NCI-H2081 treated with DMSO at 0.1 percent for 48 hours (cell line): ENCODE measurements around the gene SLC17A9.
"Not testable (repeated sequence)": the region's sequence is repeated elsewhere in the genome, so short reads cannot be mapped to it uniquely, and the experiment has no call there.

ENCODE experiments used
- DNase-seq: peaks from one replicate; lab custom pipeline; 2025; lab: John Stamatoyannopoulos, UW

SLC17A9 gene

DNA sequence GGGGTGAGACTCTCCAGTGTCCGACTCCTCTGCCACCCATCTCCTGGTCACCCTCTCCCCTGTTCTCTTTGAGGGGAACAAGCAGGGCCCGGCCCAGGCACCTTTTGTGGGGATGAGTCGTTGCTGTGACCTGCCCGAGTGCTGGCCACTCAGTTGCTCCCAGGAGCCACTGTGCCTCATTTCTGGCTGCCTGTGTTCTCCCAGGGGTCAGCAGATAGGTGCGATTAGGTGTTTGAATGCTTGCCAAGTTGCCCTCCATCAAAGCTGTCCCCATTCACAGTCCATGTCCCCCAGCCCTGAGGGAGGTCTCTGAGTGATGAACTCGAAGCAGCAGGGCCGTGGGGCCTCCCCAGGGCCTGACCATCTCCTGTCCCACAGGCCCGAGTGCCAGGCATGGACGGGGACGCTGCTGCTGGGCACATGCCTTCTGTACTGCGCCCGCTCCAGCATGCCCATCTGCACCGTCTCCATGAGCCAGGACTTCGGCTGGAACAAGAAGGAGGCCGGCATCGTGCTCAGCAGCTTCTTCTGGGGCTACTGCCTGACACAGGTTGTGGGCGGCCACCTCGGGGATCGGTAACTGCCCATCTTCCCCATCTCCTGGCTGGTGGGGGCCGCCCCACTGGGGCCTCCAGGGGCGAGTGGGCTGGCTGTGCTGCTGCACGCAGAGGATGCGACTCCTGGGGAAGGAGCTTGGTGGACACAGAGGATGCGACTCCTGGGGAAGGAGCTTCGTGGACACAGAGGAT lies 4.1 kb downstream of the SLC17A9 start:
- no peak for DNase-seq

DNA sequence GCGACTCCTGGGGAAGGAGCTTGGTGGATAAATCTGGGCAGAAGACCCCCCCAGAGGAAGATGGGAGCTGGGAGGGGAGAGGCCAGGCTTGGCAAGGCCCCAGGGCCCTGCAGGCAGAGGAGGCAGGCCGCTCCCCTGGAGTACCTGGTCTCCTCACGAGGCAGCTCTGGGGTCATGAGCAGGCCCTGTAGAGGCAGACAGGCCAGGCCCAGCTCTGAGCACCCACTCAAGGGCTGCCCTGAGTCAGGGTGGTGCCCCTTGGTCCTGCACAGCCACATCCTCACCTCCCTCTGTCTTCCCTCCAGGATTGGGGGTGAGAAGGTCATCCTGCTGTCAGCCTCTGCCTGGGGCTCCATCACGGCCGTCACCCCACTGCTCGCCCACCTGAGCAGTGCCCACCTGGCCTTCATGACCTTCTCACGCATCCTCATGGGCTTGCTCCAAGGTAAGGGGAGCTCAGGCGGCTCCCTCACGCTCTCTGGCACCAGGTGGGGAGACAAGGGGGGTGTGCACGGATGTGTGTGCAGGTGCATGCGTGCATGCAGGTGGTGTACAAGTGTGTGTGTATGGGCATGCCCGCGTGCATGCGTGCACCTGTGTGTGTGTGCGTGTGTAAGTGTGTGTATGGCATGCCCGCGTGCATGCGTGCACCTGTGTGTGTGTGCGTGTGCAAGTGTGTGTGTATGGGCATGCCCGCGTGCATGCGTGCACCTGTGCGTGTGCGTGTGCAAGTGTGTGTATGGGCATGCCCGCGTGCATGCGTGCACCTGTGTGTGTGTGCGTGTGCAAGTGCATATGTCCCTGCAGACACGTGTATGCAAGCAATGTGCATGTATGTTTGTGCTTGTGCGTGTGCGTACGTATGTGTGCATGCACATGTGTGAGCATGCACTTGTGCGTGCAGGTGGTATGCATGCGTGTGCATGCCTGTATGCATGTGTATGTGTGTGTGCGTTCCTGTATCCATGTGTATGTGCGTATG lies 4.9 kb downstream of the SLC17A9 start:
- DNase-seq, result no peak

DNA sequence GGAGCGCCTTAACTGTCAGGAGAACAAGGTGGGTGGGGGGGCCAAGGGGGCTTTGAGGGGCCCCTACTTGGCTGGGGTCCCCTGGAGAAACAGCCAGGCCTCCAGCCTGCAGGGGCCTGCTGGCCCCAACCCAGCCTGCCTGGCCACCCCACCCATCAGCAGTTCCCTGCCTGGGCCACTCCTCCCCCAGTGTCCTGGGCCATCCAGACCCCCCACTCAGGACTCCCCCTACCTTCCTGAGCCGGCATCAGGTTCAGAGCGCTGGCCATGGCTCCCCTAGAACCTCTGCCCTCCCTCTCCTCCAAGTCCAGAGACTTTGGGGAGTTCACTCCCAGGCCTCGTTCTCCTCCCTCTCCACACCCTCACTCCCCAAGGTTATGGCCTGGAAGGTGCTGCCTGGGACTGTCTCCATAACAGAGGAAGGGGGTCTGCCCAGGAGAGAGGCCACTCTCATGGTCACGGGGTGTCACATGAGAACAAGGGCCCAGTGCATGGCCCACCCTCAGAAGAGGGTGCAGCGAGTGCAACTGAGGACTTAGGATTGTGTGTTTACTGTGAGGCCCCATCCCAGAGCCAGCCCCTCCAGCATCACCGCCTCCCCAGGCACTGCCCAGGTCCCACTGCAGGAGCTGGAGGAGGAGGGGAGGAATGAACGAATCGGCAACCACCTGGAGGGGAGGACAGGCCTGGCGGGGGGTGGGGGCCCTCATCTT lies 6.0 kb downstream of the SLC17A9 start:
- no peak for DNase-seq

- DNase-seq, result no peak
Measured at GRCh38 chr20:62959101-62959971, 6.8 kb downstream of the SLC17A9 start.

DNA sequence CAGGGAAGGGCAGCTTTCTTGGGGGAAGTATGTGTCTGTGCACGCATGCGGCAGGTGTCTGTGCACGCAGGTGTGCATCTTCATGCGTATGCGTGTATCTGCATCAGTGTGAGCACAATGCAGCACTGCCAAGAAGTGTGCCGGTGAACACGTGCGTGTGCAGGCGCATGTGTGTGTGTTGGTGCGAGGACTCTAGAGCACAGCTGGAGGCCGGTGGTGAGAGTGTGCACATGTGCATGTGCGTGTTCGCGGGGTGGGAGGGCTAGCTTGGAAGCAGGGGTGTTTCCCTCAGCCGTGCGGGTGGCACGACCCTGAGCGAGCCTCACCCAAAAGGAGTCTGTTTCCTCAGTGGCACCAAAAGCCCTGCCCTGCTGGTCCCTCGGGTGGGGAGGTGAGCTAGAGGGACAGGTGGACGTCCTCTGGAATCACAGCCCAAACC lies 7.5 kb downstream of the SLC17A9 start:
- no peak for DNase-seq

DNA sequence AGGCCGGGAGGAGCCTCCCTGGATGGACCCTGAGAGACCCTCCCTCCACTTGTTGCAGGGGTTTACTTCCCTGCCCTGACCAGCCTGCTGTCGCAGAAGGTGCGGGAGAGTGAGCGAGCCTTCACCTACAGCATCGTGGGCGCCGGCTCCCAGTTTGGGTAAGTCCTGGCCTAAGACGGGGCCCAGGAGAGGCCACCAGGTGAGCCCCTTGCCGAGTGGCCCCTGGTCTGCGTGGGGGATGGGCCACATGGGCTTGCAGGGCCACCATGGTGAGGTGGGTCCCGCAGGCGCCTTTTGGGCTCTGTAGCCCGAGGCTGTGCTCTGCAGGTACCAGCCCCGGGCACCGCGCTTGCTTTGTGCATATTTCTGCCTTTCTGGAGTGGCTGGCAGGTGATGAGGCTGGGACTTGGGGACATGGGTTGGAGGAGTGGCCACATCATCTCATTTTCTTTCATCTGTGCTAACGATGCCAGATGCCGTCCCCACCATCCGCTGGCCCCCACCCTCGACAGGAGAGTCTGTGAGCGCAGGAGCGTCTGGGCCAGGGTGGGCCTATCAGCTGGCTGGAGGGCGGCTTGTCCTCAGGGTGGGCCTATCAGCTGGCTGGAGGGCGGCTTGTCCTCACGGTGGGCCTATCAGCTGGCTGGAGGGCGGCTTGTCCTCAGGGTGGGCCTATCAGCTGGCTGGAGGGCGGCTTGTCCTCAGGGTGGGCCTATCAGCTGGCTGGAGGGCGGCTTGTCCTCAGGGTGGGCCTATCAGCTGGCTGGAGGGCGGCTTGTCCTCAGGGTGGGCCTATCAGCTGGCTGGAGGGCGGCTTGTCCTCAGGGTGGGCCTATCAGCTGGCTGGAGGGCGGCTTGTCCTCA lies 8.2 kb downstream of the SLC17A9 start:
- not testable (repeated sequence) for DNase-seq

DNA sequence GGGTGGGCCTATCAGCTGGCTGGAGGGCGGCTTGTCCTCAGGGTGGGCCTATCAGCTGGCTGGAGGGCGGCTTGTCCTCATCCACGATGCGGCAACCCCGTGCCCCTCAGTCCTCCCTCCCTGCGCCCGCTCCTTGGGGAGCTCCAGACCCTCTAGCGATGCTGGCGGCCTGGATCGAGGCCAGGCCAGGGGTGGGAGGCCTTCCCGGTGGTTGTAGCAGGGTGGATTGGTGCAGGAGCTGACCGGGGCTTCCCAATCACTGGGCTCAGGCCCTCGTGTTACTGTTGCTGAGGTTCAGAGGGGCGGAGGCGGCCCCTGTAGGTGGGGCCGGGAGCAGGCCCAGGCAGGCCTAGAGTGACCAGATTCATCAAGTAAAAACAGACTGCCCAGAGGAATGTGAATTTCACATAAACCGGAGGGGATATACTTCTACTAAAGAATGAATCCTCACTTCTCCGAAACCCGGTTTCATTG lies 8.8 kb downstream of the SLC17A9 start:
- DNase-seq, result no peak

DNA sequence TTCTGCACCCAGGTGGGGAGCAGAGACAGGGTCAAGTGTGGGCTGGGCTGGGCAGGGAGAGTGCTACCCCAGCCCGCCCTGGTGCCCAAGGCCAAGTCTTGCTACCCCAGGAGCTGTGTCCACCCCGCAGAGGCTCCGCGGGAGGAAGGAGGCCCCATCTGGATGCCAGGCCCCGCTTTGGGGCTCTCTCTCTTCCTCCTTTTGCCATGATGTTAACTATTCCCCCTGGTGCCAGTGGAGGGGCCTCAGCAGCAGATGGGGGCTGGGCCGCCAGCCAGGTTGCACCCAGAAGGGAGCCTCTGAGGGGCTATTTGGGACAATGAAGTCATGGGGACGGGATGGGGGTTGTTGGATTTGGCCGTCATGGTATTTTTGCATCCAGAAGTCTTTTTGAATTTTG lies 9.3 kb downstream of the SLC17A9 start:
- no peak for DNase-seq

DNA sequence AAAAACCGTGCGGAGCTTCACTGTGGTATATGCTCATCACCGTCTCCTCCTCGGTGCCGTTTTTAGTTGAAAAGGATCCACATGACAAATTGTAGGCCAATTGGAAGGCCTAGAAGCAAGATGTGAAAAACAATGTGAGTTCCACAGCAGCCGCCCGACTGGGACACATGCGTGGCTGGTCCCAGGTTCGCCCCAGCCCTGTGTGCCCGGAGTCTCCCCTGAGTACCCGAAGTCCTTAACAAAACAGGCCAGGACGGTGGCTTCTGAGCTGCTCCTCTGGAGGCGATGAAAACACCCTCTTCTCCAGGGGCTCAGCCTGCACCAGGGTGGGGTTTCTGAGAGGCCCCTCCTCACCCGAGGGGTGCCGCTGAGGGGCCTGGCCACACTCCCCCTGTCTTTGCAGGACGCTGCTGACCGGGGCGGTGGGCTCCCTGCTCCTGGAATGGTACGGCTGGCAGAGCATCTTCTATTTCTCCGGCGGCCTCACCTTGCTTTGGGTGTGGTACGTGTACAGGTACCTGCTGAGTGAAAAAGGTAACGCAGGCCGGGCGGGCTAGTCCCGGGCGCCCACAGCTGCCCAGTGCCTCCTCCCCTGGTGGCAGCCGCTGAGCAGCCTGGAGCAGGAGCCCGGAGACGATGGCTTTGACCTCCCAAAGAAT lies 9.8 kb downstream of the SLC17A9 start:
- no peak for DNase-seq

- DNase-seq, result no peak
Measured at GRCh38 chr20:62962891-62963613, 10.5 kb downstream of the SLC17A9 start.

DNA sequence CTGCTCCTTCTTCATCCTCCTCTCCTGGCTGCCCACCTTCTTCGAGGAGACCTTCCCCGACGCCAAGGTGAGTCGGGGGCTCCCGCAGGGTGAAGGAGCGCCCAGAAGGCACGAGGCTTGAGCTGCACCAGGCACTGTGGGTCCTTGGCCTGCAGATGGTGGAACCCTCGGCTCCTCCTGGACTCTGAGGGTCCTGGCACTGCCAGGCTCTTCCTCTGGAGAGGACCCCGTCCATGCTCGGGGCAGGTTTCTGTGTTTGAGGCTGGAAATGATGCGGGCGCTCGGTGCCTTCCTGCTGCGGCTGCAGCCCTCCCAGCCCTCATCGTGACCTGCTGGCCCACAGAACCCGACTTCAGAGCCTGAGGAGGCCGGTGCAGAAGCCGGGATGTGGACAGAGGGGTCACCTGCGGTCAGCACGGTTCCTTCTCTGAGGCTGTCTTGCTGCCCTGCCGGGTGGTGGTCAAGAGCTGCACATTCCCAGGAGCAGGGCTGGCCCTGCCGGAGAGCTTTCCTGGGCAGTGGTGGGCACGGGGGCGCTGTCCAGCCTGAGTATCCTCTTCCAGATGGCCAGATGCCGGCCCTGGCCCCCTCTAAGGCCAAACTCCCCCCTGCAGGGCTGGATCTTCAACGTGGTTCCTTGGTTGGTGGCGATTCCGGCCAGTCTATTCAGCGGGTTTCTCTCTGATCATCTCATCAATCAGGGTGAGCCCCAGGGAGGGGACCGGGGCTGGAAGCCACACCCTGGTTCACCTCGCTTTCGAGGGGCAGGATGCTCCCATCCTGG lies 11.3 kb downstream of the SLC17A9 start:
- no peak for DNase-seq

- no peak for DNase-seq
Measured at GRCh38 chr20:62964700-62965099, 12.2 kb downstream of the SLC17A9 start.

DNA sequence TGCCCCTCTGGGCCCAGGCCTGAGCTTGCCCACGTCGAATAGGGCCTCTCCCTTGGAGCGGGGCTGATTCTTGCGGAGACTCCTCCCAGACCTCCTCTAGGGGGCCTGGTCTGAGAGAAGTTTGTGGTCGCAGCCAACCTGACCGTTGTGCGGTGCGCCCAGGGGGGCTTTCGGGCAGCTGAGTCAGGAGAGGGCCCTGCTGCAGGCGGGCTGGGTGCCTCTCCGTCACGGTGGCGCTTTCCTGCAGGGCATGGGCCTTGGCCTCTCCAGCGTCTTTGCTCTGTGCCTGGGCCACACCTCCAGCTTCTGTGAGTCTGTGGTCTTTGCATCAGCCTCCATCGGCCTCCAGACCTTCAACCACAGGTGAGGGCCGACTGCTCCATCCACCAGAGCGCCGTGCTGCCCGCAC lies 12.9 kb downstream of the SLC17A9 start:
- no peak for DNase-seq

GRCh38 chr20:62966212-62967148 lies 14.0 kb downstream of the SLC17A9 start:
- no peak for DNase-seq

DNA sequence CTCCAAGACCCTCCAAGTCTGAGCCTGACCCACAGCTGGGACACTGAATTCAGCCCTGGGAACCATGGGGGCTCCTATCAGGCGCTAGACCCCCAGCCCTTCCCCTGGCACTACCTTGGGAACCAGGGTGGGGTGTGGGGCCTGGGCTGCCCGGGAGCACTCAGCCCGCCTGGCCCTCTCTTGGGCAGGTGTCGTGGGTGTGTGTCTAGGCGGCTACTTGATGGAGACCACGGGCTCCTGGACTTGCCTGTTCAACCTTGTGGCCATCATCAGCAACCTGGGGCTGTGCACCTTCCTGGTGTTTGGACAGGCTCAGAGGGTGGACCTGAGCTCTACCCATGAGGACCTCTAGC lies 14.6 kb downstream of the SLC17A9 start:
- no peak for DNase-seq

- no peak for DNase-seq
Measured at GRCh38 chr20:62967628-62968351, 15.3 kb downstream of the SLC17A9 start.
